Neural progenitor cell (in vitro differentiated cells): Measurements from ENCODE around the gene APAF1.

ENCODE experiments used
- CTCF ChIP-seq: fragments of 200-600 bp; sonication (generic); IDR thresholded peaks from 2 replicates; pipeline ENCODE4 v1.5.1; 2017; ENCODE audit warnings: antibody characterized with exemption, mild to moderate bottlenecking
- EZH2phosphoT487 ChIP-seq: fragments of 200-600 bp; sonication (generic); IDR thresholded peaks from 2 replicates; pipeline ENCODE4 v1.6.1; 2017; ENCODE audit warnings: antibody characterized with exemption

GRCh38 chr12:98771811-98772752, 127.0 kb downstream of the APAF1 start:
- TF ChIP-seq EZH2phosphoT487 (no peak), CTCF (no peak)
